ENCODE measurements around the gene OR2C3.

The OR2C3 gene

DNA sequence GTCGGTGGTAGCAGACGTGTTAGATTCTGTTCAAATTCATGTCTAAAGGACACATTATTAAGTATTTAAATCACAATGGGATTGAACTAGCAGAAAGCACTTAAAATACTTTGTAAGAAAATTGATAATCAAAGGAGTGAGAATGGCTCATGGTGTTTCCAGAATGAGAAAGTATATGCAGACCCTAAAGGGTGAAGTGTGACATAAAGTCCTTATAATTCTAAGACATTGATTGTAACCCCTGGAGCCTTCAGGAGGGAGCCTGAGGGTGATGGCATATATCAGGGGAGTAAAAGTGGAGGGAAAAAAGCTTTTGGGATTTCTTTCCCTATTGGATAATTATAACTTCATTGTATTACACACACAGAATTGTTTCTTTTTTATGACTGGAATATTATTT is at the start of gene OR2C3:
Gene OR2C3 (minus strand): TSS at position 101 of the 400 bp plus-strand sequence. CDS start 3,929 bp downstream, outside the sequence.
- H3K4me1 ChIP-seq (ENCODE audit: control insufficient read depth, insufficient read depth, low read length), result no peaks in the 10 kb centered on the region
- H3K36me3 ChIP-seq (ENCODE audit: control insufficient read depth, insufficient read depth, low read length), result no peaks in the 10 kb centered on the region

DNA sequence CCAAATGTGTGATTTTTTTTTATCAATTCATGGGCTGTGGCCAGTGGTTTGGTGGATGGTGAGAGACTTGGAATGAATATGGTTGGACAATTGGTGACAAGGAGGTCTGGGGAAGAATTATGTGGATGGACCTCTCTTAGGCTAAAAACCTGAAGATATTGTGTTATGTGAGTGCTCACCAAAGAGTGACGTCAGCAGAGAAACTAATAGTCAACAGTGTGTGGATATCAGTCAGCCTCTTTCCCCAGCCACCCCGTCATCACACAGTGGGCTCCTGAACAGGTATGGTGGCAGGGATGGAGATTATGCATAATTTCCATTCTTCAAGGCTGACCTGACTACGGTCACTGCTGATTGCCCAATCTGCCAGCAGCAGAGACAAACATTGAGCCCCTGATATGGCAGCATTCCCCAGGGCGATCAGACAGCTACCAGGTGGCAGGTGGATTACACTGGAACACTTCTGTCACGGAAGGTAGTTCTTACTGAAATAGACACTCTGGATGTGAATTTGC is 42.8 kb upstream of the OR2C3 start:
- Histone ChIP-seq H3K27me3 (ENCODE audit: control insufficient read depth, insufficient read depth, low read length) (no peaks in the 10 kb centered on the region), H3K27ac (ENCODE audit: low read depth, low read length) (no peak overlapping the region), H3K4me1 (ENCODE audit: control insufficient read depth, insufficient read depth, low read length) (no peaks in the 10 kb centered on the region)

More for the DNA sequence above, at the start of gene OR2C3:
- H3K27me3 ChIP-seq (ENCODE audit: control insufficient read depth, insufficient read depth, low read length), result no peaks in the 10 kb centered on the region
- H3K27ac ChIP-seq (ENCODE audit: low read depth, low read length), result no peak within 1 kb of the TSS
- no peak within 1 kb of the TSS for H3K4me3 ChIP-seq (ENCODE audit: low read depth, low read length)
- no peak within 1 kb of the TSS for H3K9ac ChIP-seq (ENCODE audit: low read depth, low read length)
- H3K9me3 ChIP-seq (ENCODE audit: control insufficient read depth, insufficient read depth, low read length), result no peaks in the 10 kb centered on the region

DNA sequence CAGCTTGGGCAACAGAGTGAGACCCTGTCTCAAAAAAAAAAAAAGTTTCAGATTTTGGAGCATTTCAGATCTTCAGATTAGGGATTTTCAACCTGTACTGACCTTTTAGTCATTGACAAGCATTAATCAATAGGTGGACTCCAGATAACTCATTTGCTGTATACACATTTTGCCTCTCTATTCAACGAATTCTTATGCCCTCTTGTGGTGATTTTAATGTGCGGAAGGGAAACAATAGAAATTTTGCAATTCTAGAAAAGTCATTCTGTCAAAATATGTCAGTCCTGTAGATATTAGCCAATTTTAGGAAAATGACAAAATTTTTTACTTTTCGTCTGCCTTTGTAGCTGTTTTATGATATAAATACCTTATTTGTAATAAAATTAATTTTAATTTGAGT is 40.3 kb upstream of the OR2C3 start:
- no peak overlapping the region for H3K4me3 ChIP-seq (ENCODE audit: low read depth, low read length)
- no peaks in the 10 kb centered on the region for H3K4me1 ChIP-seq (ENCODE audit: control insufficient read depth, insufficient read depth, low read length)
- H3K9me3 ChIP-seq (ENCODE audit: control insufficient read depth, insufficient read depth, low read length), result no peaks in the 10 kb centered on the region
- no peak overlapping the region for H3K9ac ChIP-seq (ENCODE audit: low read depth, low read length)
- H3K36me3 ChIP-seq (ENCODE audit: control insufficient read depth, insufficient read depth, low read length), result no peaks in the 10 kb centered on the region
- no peak overlapping the region for H3K27ac ChIP-seq (ENCODE audit: low read depth, low read length)
- H3K27me3 ChIP-seq (ENCODE audit: control insufficient read depth, insufficient read depth, low read length), result no peaks in the 10 kb centered on the region

More for the DNA sequence above, 42.8 kb upstream of the OR2C3 start:
- Histone ChIP-seq H3K9me3 (ENCODE audit: control insufficient read depth, insufficient read depth, low read length) (no peaks in the 10 kb centered on the region), H3K9ac (ENCODE audit: low read depth, low read length) (no peak overlapping the region), H3K4me3 (ENCODE audit: low read depth, low read length) (no peak overlapping the region), H3K36me3 (ENCODE audit: control insufficient read depth, insufficient read depth, low read length) (no peaks in the 10 kb centered on the region)

GRCh38 chr1:247574664-247575063 is 38.4 kb upstream of the OR2C3 start:
- Histone ChIP-seq H3K9me3 (ENCODE audit: control insufficient read depth, insufficient read depth, low read length) (no peaks in the 10 kb centered on the region), H3K4me3 (ENCODE audit: low read depth, low read length) (no peak overlapping the region), H3K36me3 (ENCODE audit: control insufficient read depth, insufficient read depth, low read length) (no peaks in the 10 kb centered on the region)

DNA sequence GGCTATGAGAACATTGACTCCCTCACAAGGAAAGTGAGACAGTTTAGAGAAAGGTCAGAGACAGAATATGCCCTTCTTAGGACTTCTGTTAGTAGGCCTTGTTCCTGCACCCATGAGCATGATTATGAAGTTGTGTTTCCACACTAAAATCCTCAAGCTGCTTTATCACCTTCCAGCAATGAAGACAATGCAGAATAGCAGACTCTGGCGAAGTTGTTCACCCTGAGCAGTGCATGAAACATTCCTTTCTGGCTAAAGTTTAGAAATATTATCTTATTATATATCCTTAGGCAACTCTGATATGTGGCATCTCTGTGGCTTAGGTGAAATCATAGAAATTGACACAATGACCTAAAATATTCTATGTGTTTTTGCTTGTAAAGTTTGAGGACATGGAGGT is 38.0 kb upstream of the OR2C3 start:
- no peak overlapping the region for H3K4me3 ChIP-seq (ENCODE audit: low read depth, low read length)
- H3K9me3 ChIP-seq (ENCODE audit: control insufficient read depth, insufficient read depth, low read length), result no peaks in the 10 kb centered on the region
- no peaks in the 10 kb centered on the region for H3K36me3 ChIP-seq (ENCODE audit: control insufficient read depth, insufficient read depth, low read length)
- H3K9ac ChIP-seq (ENCODE audit: low read depth, low read length), result no peak overlapping the region
- no peaks in the 10 kb centered on the region for H3K4me1 ChIP-seq (ENCODE audit: control insufficient read depth, insufficient read depth, low read length)
- H3K27me3 ChIP-seq (ENCODE audit: control insufficient read depth, insufficient read depth, low read length), result no peaks in the 10 kb centered on the region
- H3K27ac ChIP-seq (ENCODE audit: low read depth, low read length), result no peak overlapping the region

More at GRCh38 chr1:247574664-247575063, 38.4 kb upstream of the OR2C3 start:
- no peak overlapping the region for H3K9ac ChIP-seq (ENCODE audit: low read depth, low read length)
- no peak overlapping the region for H3K27ac ChIP-seq (ENCODE audit: low read depth, low read length)
- H3K27me3 ChIP-seq (ENCODE audit: control insufficient read depth, insufficient read depth, low read length), result no peaks in the 10 kb centered on the region
- no peaks in the 10 kb centered on the region for H3K4me1 ChIP-seq (ENCODE audit: control insufficient read depth, insufficient read depth, low read length)

DNA sequence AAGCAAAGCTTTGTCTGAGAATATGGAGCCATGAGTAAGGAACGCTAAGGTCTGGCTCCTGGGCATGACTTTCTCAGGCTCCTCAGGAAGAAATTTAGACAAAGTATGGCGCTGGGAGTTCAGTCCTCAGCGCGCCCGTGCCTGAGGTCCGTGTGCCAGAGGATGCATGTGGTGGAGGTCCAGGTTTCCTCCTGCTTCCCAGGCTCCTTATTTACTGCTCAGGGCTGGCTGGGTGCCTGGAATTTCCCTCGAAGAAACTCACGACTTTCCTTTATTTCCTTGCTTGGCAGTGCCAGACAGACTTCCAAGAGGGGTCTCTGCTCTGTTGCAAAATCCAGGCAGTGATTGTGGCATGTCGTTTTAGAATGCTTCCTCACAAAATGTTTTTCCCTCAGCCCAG is 26.0 kb upstream of the OR2C3 start:
- Histone ChIP-seq H3K27me3 (ENCODE audit: control insufficient read depth, insufficient read depth, low read length) (no peaks in the 10 kb centered on the region), H3K9ac (ENCODE audit: low read depth, low read length) (no peak overlapping the region), H3K4me1 (ENCODE audit: control insufficient read depth, insufficient read depth, low read length) (0 out of 2 replicates have a peak, but pooled peaks cover 5% of the 10 kb centered on the region), H3K27ac (ENCODE audit: low read depth, low read length) (no peak overlapping the region), H3K36me3 (ENCODE audit: control insufficient read depth, insufficient read depth, low read length) (no peaks in the 10 kb centered on the region), H3K9me3 (ENCODE audit: control insufficient read depth, insufficient read depth, low read length) (no peaks in the 10 kb centered on the region), H3K4me3 (ENCODE audit: low read depth, low read length) (no peak overlapping the region)

GRCh38 chr1:247561711-247562110 is 25.5 kb upstream of the OR2C3 start:
- no peaks in the 10 kb centered on the region for H3K9me3 ChIP-seq (ENCODE audit: control insufficient read depth, insufficient read depth, low read length)
- no peaks in the 10 kb centered on the region for H3K27me3 ChIP-seq (ENCODE audit: control insufficient read depth, insufficient read depth, low read length)
- 0 out of 2 replicates have a peak, but pooled peaks cover 5% of the 10 kb centered on the region for H3K4me1 ChIP-seq (ENCODE audit: control insufficient read depth, insufficient read depth, low read length)
- no peak overlapping the region for H3K4me3 ChIP-seq (ENCODE audit: low read depth, low read length)
- no peaks in the 10 kb centered on the region for H3K36me3 ChIP-seq (ENCODE audit: control insufficient read depth, insufficient read depth, low read length)
- H3K27ac ChIP-seq (ENCODE audit: low read depth, low read length), result no peak overlapping the region
- H3K9ac ChIP-seq (ENCODE audit: low read depth, low read length), result no peak overlapping the region

- H3K4me1 ChIP-seq (ENCODE audit: control insufficient read depth, insufficient read depth, low read length), result 0 out of 2 replicates have a peak, but pooled peaks cover 5% of the 10 kb centered on the region
- H3K4me3 ChIP-seq (ENCODE audit: low read depth, low read length), result no peak overlapping the region
- no peaks in the 10 kb centered on the region for H3K9me3 ChIP-seq (ENCODE audit: control insufficient read depth, insufficient read depth, low read length)
- H3K36me3 ChIP-seq (ENCODE audit: control insufficient read depth, insufficient read depth, low read length), result no peaks in the 10 kb centered on the region
- no peaks in the 10 kb centered on the region for H3K27me3 ChIP-seq (ENCODE audit: control insufficient read depth, insufficient read depth, low read length)
- H3K9ac ChIP-seq (ENCODE audit: low read depth, low read length), result no peak overlapping the region
- no peak overlapping the region for H3K27ac ChIP-seq (ENCODE audit: low read depth, low read length)
These were observed 21.9 kb upstream of the OR2C3 start for GRCh38 chr1:247557926-247558674.

GRCh38 chr1:247552231-247552630 is 16.0 kb upstream of the OR2C3 start:
- Histone ChIP-seq H3K9ac (ENCODE audit: low read depth, low read length) (no peak overlapping the region), H3K4me1 (ENCODE audit: control insufficient read depth, insufficient read depth, low read length) (peaks cover 14% of the 10 kb centered on the region), H3K27ac (ENCODE audit: low read depth, low read length) (no peak overlapping the region), H3K27me3 (ENCODE audit: control insufficient read depth, insufficient read depth, low read length) (no peaks in the 10 kb centered on the region), H3K9me3 (ENCODE audit: control insufficient read depth, insufficient read depth, low read length) (no peaks in the 10 kb centered on the region), H3K4me3 (ENCODE audit: low read depth, low read length) (no peak overlapping the region), H3K36me3 (ENCODE audit: control insufficient read depth, insufficient read depth, low read length) (no peaks in the 10 kb centered on the region)

DNA sequence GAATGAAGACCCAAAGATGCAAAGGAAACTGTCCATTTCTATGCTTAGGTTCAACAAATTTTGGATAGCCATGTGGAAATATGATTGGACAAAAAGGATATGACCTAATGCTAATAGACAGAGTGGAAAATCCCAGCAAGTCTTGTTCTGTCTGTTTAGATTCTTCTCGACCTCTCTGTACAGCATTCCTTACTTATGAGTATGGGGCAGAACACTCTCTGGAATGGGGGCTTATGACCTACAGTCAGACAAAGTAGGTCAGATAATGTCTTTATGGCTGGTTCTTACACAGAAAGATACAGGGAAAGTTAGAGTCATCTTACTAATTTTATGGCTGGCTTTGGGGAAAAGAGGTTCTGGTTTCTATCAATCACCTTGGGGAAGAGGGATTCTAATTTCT is 15.5 kb upstream of the OR2C3 start:
- H3K4me3 ChIP-seq (ENCODE audit: low read depth, low read length), result no peak overlapping the region
- no peaks in the 10 kb centered on the region for H3K27me3 ChIP-seq (ENCODE audit: control insufficient read depth, insufficient read depth, low read length)
- H3K36me3 ChIP-seq (ENCODE audit: control insufficient read depth, insufficient read depth, low read length), result no peaks in the 10 kb centered on the region
- no peak overlapping the region for H3K27ac ChIP-seq (ENCODE audit: low read depth, low read length)
- H3K9me3 ChIP-seq (ENCODE audit: control insufficient read depth, insufficient read depth, low read length), result no peaks in the 10 kb centered on the region
- peaks cover 14% of the 10 kb centered on the region for H3K4me1 ChIP-seq (ENCODE audit: control insufficient read depth, insufficient read depth, low read length)
- H3K9ac ChIP-seq (ENCODE audit: low read depth, low read length), result no peak overlapping the region

DNA sequence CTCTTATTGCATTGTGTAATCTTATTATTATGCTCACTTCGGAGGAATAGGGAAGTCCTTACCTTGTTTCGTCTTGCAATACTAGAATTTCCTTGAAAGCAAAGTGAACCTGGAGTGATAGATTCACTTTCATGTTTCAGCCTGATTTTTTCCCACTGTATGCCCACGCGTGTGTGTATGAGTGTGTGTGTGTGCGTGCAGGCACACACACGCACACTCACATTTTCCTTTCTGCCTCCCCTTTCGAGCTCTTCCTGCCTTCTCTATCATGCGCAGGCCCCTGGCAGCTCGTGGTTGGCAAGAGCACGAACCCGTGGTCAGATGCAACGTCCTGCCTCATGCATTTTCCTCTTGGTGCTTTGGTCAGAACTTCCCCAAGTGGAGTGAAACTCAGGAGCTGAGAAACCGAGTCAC is 12.5 kb upstream of the OR2C3 start, which contains the start of gene GCSAML:
Gene GCSAML (plus strand): TSS at position 366 of the 414 bp plus-strand sequence. CDS start 58 bp downstream, outside the sequence.
- H3K9me3 ChIP-seq (ENCODE audit: control insufficient read depth, insufficient read depth, low read length), result no peaks in the 10 kb centered on the region
- H3K4me1 ChIP-seq (ENCODE audit: control insufficient read depth, insufficient read depth, low read length), result peaks cover 14% of the 10 kb centered on the region
- no peaks in the 10 kb centered on the region for H3K27me3 ChIP-seq (ENCODE audit: control insufficient read depth, insufficient read depth, low read length)
- H3K27ac ChIP-seq (ENCODE audit: low read depth, low read length), result no peak within 1 kb of the TSS
- H3K4me3 ChIP-seq (ENCODE audit: low read depth, low read length), result no peak within 1 kb of the TSS
- no peak within 1 kb of the TSS for H3K9ac ChIP-seq (ENCODE audit: low read depth, low read length)
- no peaks in the 10 kb centered on the region for H3K36me3 ChIP-seq (ENCODE audit: control insufficient read depth, insufficient read depth, low read length)
